ENCODE measurements around the gene AMFR.

Gene AMFR

DNA sequence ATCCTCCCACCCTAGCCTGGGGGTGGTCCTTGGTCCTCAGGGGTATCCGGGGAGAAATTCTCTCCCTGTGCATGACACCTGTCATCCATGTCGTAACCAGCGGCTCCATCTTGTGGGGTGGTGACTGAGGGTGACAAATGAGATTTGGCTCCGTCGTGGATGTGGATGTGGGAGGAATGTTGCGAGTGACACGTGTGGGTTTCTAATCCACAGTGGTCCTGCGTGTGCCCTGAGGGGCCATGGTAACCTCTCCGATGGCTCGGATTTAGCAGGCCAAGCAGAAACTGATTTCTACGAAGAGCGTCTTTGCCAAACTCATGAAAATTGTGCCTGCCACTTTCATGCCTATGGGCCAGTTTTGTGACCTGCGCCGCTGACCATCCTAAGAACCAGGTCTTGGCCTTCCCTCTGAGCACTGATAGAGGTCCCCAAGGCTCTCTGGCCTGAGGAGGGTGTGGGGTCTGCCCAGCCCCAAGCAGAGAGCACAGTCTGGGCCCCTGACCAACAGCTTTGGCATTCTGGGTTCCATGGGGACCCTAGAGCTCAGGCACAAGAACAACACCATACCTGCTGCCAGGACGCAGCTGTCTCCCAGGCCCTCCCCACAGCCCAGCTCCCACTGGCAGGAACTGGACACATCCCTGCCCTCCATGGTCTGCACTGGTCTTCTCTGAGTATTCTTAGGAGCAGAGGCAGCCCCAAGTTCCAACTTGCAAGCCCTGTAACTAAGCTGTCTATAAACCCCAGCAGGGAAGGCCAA, 79.0 kb downstream of the AMFR start:
- no peak overlapping the region for H3K27ac Mint-ChIP-seq

GRCh38 chr16:56345406-56346050, 79.8 kb downstream of the AMFR start:
- no peak overlapping the region for H3K27ac Mint-ChIP-seq
- no peaks in the 10 kb centered on the region for H3K4me1 Mint-ChIP-seq
- H3K36me3 Mint-ChIP-seq (ENCODE audit: low read depth): no peaks in the 10 kb centered on the region
- DNase-seq (no peak), ATAC-seq (no peak)
- H3K27me3 Mint-ChIP-seq: no peaks in the 10 kb centered on the region
- H3K9me3 Mint-ChIP-seq: no peaks in the 10 kb centered on the region
- H3K4me3 Mint-ChIP-seq: no peak overlapping the region

More for the DNA sequence above, 79.0 kb downstream of the AMFR start:
- Mint-ChIP-seq H3K4me1 (no peaks in the 10 kb centered on the region), H3K36me3 (ENCODE audit: low read depth) (no peaks in the 10 kb centered on the region), H3K4me3 (no peak overlapping the region), H3K27me3 (peaks cover 2% of the 10 kb centered on the region), H3K9me3 (no peaks in the 10 kb centered on the region)
- DNase-seq (no peak), ATAC-seq (no peak)

DNA sequence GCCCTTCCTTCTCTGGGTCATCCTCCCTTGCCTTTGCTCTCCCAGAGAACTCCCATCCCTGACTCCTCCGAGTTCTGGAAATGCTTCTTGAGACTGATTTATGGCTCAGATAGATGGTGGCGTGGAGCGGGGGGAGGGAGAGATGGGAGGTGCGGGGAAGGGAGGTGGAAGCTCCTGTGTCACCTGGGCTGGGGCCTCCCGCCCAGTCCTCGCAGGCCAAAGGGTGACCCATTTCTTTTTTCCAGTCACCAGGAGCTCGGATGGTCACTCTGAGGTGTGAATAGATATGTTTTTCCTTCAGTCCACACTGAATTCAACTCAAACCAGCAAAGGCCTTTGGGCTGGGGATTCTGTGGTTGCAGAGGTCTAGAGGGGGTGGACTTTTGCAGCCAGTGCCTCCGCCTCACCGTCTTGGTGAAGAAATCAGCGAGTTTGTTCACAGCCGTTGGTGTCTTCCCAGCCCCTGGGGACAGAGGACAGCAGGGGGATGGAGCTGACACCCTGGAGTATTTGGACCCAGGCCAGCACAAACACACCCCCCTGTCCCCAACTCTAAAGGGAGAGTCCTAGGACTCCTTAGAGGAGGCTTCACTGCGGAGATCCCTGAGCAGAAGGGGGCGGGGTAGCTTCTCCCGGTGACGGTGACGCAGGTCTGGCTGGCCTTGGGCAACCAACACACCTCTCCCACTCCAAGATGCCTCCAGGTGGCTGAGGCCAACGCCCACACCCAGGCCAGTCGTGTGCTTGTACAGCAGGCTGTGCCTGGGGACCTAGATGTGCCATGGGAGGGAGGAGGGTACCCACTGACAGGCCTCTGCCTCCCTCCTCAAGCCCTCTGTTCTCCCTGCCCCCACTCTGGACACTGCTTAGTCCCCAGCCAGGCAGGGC, 80.6 kb downstream of the AMFR start:
- no peaks in the 10 kb centered on the region for H3K9me3 Mint-ChIP-seq

GRCh38 chr16:56343661-56344517, 81.5 kb downstream of the AMFR start:
- Mint-ChIP-seq H3K27me3 (no peaks in the 10 kb centered on the region), H3K36me3 (ENCODE audit: low read depth) (no peaks in the 10 kb centered on the region), H3K27ac (no peak overlapping the region), H3K4me1 (no peaks in the 10 kb centered on the region), H3K4me3 (no peak overlapping the region), H3K9me3 (no peaks in the 10 kb centered on the region)
- DNase-seq: no peak
- no peak for ATAC-seq

More for the DNA sequence above, 80.6 kb downstream of the AMFR start:
- H3K36me3 Mint-ChIP-seq (ENCODE audit: low read depth): no peaks in the 10 kb centered on the region
- ATAC-seq: no peak
- H3K27ac Mint-ChIP-seq: no peak overlapping the region
- H3K4me1 Mint-ChIP-seq: no peaks in the 10 kb centered on the region
- DNase-seq: no peak
- no peaks in the 10 kb centered on the region for H3K27me3 Mint-ChIP-seq
- no peak overlapping the region for H3K4me3 Mint-ChIP-seq

DNA sequence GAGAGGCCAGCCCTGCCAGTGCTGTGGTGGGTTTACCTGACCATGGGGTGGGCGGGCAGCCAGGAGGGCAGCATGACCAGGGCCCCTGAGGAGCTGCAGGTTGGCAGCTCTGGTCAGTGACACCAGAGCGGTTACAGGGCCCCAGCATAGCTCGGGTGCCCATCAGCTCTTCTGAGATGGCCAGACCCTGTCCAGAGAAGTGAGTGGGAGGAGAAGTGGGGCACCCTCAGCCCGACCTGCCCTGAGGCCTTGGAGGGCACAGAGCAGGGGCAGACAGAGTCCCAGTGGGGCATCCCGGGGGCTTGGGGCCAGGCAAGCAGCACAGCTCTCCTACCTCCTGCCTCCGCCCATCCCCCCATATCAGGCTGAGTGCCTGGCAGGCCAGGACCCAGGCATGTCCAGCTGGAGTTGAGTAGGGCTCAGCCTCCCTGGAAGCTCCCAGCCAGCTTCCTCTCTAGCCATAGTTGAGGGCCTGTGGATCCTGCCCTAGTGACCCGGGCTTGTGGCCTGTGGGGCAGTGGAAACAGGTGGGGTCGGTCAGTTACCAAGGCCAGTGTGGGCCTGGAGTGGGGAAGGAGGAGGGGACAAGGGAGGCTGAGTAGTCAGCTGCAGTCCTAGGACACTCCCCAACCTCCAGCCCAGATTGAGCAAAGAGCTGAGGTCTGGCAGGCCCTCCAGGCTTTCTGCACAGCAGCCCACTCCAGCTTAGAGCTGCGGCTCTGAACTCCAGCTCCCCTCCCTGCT, 83.5 kb downstream of the AMFR start:
- H3K27me3 Mint-ChIP-seq: no peaks in the 10 kb centered on the region
- ATAC-seq: no peak
- H3K36me3 Mint-ChIP-seq (ENCODE audit: low read depth): no peaks in the 10 kb centered on the region
- H3K4me3 Mint-ChIP-seq: no peak overlapping the region
- H3K9me3 Mint-ChIP-seq: no peaks in the 10 kb centered on the region
- no peak overlapping the region for H3K27ac Mint-ChIP-seq
- H3K4me1 Mint-ChIP-seq: no peaks in the 10 kb centered on the region
- DNase-seq: no peak

DNA sequence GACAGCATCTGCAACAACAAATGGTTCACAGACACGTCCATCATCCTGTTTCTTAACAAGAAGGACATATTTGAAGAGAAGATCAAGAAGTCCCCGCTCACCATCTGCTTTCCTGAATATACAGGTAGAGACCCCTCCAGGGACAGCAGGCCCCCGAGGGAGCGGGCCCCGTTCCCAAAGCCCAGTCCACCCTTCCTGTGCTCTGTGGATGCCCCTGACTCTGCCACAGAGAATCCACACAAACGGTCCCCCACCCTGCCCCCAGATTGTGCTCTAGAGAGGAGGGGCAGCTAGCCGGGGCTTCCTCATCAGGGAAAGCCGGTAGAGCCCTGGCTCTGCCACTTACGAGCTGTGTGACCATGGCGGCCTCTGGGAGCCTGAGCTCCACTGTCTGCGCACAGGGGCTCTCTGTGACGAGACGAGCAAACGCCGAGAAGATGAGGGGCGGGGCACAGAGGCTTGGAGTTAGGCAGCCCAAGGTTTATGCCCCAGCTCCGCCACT, 84.4 kb downstream of the AMFR start:
- no peak overlapping the region for H3K4me3 Mint-ChIP-seq
- no peaks in the 10 kb centered on the region for H3K27me3 Mint-ChIP-seq
- no peak overlapping the region for H3K27ac Mint-ChIP-seq
- no peaks in the 10 kb centered on the region for H3K9me3 Mint-ChIP-seq
- no peaks in the 10 kb centered on the region for H3K4me1 Mint-ChIP-seq
- DNase-seq: no peak
- H3K36me3 Mint-ChIP-seq (ENCODE audit: low read depth): no peaks in the 10 kb centered on the region
- no peak for ATAC-seq

DNA sequence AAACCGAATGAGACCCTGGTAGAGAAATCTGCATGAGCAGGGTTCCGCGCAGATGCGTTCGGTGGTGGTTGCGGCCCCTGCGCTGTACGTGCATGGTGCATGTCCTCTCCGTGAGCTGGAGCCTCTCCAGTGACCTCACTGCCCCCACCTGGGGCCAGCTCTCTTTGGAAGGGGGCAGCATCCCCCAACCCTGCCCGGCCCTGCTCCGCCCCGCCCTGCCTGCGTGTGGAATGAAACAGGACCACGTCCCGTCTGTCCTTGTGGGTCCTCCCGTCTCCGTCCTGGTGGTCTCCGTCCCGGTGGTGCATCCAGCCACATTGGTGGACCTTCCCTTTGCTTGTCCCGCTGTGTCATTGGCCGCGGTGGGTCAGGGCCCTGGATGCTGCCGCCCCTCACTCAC, 84.9 kb downstream of the AMFR start:
- no peaks in the 10 kb centered on the region for H3K9me3 Mint-ChIP-seq
- no peaks in the 10 kb centered on the region for H3K27me3 Mint-ChIP-seq
- no peak overlapping the region for H3K27ac Mint-ChIP-seq
- DNase-seq (no peak), ATAC-seq (no peak)
- H3K4me3 Mint-ChIP-seq: no peak overlapping the region
- H3K36me3 Mint-ChIP-seq (ENCODE audit: low read depth): no peaks in the 10 kb centered on the region
- H3K4me1 Mint-ChIP-seq: no peaks in the 10 kb centered on the region

DNA sequence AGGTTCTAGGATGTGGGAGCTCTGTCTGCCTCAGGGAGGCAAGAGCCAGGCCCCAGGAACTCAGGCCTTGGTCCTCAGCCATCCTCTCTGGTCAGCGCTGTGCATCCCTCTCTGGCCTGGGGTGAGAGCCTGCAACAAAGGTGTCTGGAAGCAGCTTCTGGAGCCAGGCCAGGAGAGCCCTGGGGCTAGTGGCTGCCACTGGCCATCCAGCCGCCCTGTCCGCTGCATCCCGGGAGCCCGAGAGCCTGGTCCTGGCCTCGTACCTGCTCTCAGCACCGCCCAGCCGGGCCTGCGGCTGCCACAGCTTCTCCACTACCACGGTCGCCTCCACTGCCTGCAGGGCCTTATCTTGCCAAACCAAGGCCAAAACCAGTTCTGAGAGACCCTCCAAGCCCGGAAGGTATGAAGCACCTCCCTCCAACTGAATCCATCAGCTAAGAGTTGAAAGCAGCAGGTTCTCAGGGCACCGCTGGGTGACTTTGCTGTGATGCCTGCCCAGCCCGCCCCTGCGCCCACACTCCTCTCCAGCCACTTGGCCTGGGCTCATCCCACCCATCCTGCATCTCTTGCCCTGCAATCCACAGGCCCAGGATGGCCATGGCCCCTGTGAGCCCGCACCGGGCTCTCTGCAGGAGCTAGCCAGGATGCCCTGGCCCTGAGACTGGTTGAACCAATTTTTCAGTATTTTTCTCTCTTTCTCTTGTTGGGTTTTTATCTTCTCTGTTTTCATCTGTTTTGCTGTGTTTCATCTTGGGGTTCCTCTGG, 85.7 kb downstream of the AMFR start:
- Mint-ChIP-seq H3K27ac (no peak overlapping the region), H3K4me3 (no peak overlapping the region)

GRCh38 chr16:56338566-56339318, 86.6 kb downstream of the AMFR start:
- Mint-ChIP-seq H3K4me3 (no peak overlapping the region), H3K27ac (no peak overlapping the region), H3K27me3 (no peaks in the 10 kb centered on the region), H3K36me3 (ENCODE audit: low read depth) (no peaks in the 10 kb centered on the region), H3K4me1 (no peaks in the 10 kb centered on the region), H3K9me3 (no peaks in the 10 kb centered on the region)
- ATAC-seq: no peak
- DNase-seq: no peak

More for the DNA sequence above, 85.7 kb downstream of the AMFR start:
- Mint-ChIP-seq H3K27me3 (no peaks in the 10 kb centered on the region), H3K36me3 (ENCODE audit: low read depth) (no peaks in the 10 kb centered on the region), H3K4me1 (no peaks in the 10 kb centered on the region), H3K9me3 (no peaks in the 10 kb centered on the region)
- DNase-seq: no peak
- ATAC-seq: no peak

DNA sequence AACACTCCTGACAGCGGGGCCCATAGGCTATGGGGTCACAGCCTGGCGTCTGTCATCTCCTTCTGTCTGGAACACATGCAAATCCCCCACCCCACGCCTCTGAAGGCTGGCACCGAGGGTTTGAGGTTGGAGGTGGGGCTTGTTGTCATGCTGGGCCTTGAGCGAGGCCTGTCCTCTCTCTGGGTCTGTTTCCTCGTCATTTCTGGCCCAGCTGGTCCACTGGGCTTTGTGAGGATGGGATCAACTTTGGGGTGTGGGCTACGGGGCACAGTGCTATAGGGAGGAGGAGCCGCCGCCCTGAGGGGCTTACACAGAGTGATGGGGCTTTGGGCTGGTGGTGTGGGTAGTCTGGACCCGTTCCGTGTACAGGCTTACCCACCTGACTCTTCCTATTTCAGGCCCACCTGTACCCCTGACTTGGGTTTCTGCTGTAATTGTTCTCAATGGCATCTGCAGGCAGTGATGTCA, 87.5 kb downstream of the AMFR start:
- Mint-ChIP-seq H3K4me3 (no peak overlapping the region), H3K27ac (no peak overlapping the region)

GRCh38 chr16:56337131-56337857, 88.1 kb downstream of the AMFR start:
- ATAC-seq: no peak
- Mint-ChIP-seq H3K36me3 (ENCODE audit: low read depth) (no peaks in the 10 kb centered on the region), H3K4me1 (no peaks in the 10 kb centered on the region), H3K9me3 (no peaks in the 10 kb centered on the region), H3K27ac (no peak overlapping the region), H3K27me3 (no peaks in the 10 kb centered on the region), H3K4me3 (no peak overlapping the region)
- no peak for DNase-seq

More for the DNA sequence above, 87.5 kb downstream of the AMFR start:
- H3K9me3 Mint-ChIP-seq: no peaks in the 10 kb centered on the region
- DNase-seq: no peak
- H3K27me3 Mint-ChIP-seq: no peaks in the 10 kb centered on the region
- ATAC-seq: no peak
- H3K36me3 Mint-ChIP-seq (ENCODE audit: low read depth): no peaks in the 10 kb centered on the region
- H3K4me1 Mint-ChIP-seq: no peaks in the 10 kb centered on the region

DNA sequence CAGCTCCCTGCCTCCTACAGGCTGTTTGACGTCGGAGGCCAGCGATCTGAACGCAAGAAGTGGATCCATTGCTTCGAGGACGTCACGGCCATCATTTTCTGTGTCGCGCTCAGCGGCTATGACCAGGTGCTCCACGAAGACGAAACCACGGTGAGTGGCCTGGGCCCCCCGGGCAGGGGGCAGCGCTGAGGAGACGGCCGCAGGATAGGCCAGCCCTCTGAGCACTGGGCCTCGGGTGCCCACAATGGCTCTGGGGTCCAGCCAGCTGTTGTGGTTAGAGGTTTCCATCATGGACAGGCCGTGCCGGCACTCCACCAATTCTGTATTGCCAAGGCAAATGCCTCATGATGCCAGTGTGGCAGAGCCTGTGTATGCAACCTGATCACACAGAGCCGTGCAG, 88.6 kb downstream of the AMFR start:
- Mint-ChIP-seq H3K4me1 (no peaks in the 10 kb centered on the region), H3K27me3 (no peaks in the 10 kb centered on the region), H3K4me3 (no peak overlapping the region), H3K9me3 (no peaks in the 10 kb centered on the region), H3K36me3 (ENCODE audit: low read depth) (no peaks in the 10 kb centered on the region), H3K27ac (no peak overlapping the region)
- DNase-seq (no peak), ATAC-seq (no peak)

Data from activated naive CD8-positive, alpha-beta T cell treated with anti-CD3 and anti-CD28 coated beads, Interleukin-2, amount 50 U/mL, for 24 hours (primary cell).